Osteoblast (primary cell): ENCODE results near the gene ABCG1. TPM values are rescaled to one million over a fixed set of nuclear protein-coding genes. Genes with fewer than 3 reads are reported as not detected.

Experiments
- DNase-seq: peaks from one replicate; pipeline ENCODE4 v3.0.0; 2011; ENCODE audit warnings: low spot score, mixed read lengths; ENCODE audit not compliant: insufficient read length; ENCODE audit errors: missing footprints
- H2AFZ ChIP-seq: 2 replicates; pipeline ENCODE4 v1.6.0; 2011; ENCODE audit warnings: mild to moderate bottlenecking, low read length
- H3K27ac ChIP-seq: 2 replicates; pipeline ENCODE4 v1.5.1; 2011; ENCODE audit warnings: mild to moderate bottlenecking, low read depth, low read length, moderate library complexity
- H3K27me3 ChIP-seq: 2 replicates; pipeline ENCODE4 v1.6.0; 2012; ENCODE audit warnings: mild to moderate bottlenecking, control low read depth, inconsistent platforms, low read length, moderate library complexity; ENCODE audit not compliant: insufficient read depth
- H3K36me3 ChIP-seq: 2 replicates; pipeline ENCODE4 v1.5.1; 2011; ENCODE audit warnings: mild to moderate bottlenecking, low read length, control low read depth, moderate library complexity; ENCODE audit not compliant: insufficient read depth
- H3K4me1 ChIP-seq: 2 replicates; pipeline ENCODE4 v1.5.1; 2011; ENCODE audit warnings: mild to moderate bottlenecking, low read length, control low read depth, moderate library complexity; ENCODE audit not compliant: insufficient read depth
- H3K4me2 ChIP-seq: 2 replicates; pipeline ENCODE4 v1.6.0; 2011; ENCODE audit warnings: mild to moderate bottlenecking, low read length; ENCODE audit not compliant: insufficient read depth
- H3K4me3 ChIP-seq: fragments of 200-600 bp; sonication (generic); 3 replicates; pipeline ENCODE4 v1.5.1; 2012; ENCODE audit warnings: mild to moderate bottlenecking, low read length, inconsistent platforms; ENCODE audit not compliant: insufficient read depth
- H3K79me2 ChIP-seq: 2 replicates; pipeline ENCODE4 v1.6.0; 2012; ENCODE audit warnings: mild to moderate bottlenecking, low read length, control low read depth, inconsistent platforms; ENCODE audit not compliant: insufficient read depth
- H3K9me3 ChIP-seq: 2 replicates; pipeline ENCODE4 v1.5.1; 2011; ENCODE audit warnings: low read depth, low read length, control low read depth
- H4K20me1 ChIP-seq: 2 replicates; pipeline ENCODE4 v1.6.0; 2012; ENCODE audit warnings: mild to moderate bottlenecking, low read length, control low read depth; ENCODE audit not compliant: insufficient read depth
- small RNA-seq: library from RNA; depleted of rRNA; stranded (forward); fragments of <200 nt; gene quantifications from one replicate; pipeline ENCODE3, GENCODE V24; 2012
- total RNA-seq: library from RNA; depleted of rRNA; stranded (reverse); fragments of >200 nt; gene quantifications from 2 replicates; pipeline ENCODE4 v1.2.3, GENCODE V29; 2012
- TF ChIP-seq, protein P1 (sequence below): IDR thresholded peaks from 2 replicates; pipeline ENCODE4 v1.5.1; 2011; ENCODE audit warnings: mild to moderate bottlenecking, low read depth, low read length, moderate library complexity; ENCODE audit errors: extremely low read depth

Gene ABCG1
- total RNA-seq, 1 donor, result 0.72 TPM

DNA sequence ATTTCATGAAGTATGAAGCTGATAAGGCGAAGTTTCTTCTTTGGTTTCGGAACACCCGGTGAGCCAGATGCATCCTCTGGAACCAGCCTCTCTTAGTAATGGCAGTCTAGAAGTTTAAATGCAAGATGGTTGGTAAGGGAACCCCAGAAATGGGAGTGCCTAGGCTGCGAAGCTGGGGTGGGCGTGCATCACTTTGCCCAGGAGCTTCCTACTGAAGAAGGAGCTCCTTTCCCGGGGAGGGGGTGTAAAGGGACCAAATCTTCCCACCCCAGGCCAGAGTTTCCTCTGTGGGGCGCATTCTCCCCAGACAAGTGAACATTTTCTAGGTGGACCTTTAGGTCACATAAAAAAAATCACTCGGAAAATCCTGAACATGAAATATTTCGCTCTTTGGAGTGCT lies 127.5 kb downstream of the ABCG1 start:
- no peaks in the 10 kb centered on the region for H3K4me1 ChIP-seq
- no peak overlapping the region for H2AFZ ChIP-seq
- no peak overlapping the region for H3K4me3 ChIP-seq
- H3K36me3 ChIP-seq, result no peaks in the 10 kb centered on the region
- no peaks in the 10 kb centered on the region for H3K27me3 ChIP-seq
- TF ChIP-seq, protein P1, sequence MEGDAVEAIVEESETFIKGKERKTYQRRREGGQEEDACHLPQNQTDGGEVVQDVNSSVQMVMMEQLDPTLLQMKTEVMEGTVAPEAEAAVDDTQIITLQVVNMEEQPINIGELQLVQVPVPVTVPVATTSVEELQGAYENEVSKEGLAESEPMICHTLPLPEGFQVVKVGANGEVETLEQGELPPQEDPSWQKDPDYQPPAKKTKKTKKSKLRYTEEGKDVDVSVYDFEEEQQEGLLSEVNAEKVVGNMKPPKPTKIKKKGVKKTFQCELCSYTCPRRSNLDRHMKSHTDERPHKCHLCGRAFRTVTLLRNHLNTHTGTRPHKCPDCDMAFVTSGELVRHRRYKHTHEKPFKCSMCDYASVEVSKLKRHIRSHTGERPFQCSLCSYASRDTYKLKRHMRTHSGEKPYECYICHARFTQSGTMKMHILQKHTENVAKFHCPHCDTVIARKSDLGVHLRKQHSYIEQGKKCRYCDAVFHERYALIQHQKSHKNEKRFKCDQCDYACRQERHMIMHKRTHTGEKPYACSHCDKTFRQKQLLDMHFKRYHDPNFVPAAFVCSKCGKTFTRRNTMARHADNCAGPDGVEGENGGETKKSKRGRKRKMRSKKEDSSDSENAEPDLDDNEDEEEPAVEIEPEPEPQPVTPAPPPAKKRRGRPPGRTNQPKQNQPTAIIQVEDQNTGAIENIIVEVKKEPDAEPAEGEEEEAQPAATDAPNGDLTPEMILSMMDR, result no peak
- no peak for DNase-seq
- H3K27ac ChIP-seq, result no peak overlapping the region
- H3K4me2 ChIP-seq, result no peak overlapping the region
- no peaks in the 10 kb centered on the region for H3K9me3 ChIP-seq
- no peaks in the 10 kb centered on the region for H3K79me2 ChIP-seq
- H4K20me1 ChIP-seq, result no peaks in the 10 kb centered on the region

Small RNA genes within 50 kb of the gene (small RNA-seq; reads per million reads assigned to genes)
- not detected for gene RNA5SP492

Other genes starting within 250 kb of the ABCG1 start
- gene ZBTB21, start 208.8 kb upstream of the ABCG1 start, total RNA-seq, result 12.7 and 13.8 TPM in 2 replicates
- gene UMODL1, start 147.8 kb upstream of the ABCG1 start, total RNA-seq, result under 0.01 TPM in 1 of 2 replicates, not detected in the other
- not detected in 2 replicates for gene TFF3, start 96.3 kb downstream of the ABCG1 start, total RNA-seq
- gene TFF2, start 131.9 kb downstream of the ABCG1 start, total RNA-seq, result not detected in 2 replicates
- gene TFF1, start 147.4 kb downstream of the ABCG1 start, total RNA-seq, result not detected in 2 replicates
- gene TMPRSS3, start 176.9 kb downstream of the ABCG1 start, total RNA-seq, result not detected in 2 replicates
- gene UBASH3A, start 184.8 kb downstream of the ABCG1 start, total RNA-seq, result not detected in 2 replicates